ENCODE results near the gene ADSS1.

The ADSS1 gene

DNA sequence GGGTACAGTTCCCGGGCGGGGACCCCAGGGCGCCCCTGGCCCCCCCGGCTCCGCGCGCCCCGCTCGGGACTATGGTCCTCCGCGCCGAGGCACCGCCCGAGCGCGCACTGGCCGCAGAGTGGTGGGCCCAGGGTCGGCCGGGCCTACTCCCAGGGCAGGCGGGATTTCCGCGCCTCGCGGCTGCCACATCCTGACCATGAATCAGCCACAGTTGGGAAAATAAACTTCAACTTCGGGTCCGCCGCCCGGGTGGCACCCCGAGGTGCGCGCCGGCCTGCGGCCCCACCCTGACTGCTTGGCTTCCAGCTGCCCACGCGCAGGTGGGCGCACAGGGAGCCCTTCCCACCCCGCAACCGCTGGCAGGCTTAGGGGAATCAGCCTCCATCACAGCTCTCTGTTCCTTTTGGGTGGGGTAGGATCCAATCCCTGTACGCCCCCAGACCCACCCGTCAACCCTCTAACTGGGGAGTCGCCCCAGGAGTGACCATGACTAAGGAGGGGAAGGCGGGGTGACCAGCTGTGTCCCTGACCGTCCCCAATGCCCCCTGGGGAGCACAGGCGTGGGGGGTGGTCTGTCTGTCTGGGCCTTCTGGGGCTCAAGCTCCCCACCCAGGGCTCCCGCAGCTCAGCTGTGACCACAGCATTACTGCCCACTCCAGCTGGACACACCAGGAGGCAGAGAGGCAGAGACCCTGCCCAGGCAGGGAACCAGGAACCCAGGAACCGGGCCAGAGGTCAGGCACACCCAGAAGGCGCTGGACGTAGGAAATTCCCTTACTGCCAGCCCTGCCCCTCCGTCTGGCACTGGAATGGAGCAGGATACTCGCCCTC is 33.9 kb upstream of the ADSS1 start:
- no peaks in the 10 kb centered on the region for H3K27me3 ChIP-seq (replicated peaks)
- TF ChIP-seq, protein P1, sequence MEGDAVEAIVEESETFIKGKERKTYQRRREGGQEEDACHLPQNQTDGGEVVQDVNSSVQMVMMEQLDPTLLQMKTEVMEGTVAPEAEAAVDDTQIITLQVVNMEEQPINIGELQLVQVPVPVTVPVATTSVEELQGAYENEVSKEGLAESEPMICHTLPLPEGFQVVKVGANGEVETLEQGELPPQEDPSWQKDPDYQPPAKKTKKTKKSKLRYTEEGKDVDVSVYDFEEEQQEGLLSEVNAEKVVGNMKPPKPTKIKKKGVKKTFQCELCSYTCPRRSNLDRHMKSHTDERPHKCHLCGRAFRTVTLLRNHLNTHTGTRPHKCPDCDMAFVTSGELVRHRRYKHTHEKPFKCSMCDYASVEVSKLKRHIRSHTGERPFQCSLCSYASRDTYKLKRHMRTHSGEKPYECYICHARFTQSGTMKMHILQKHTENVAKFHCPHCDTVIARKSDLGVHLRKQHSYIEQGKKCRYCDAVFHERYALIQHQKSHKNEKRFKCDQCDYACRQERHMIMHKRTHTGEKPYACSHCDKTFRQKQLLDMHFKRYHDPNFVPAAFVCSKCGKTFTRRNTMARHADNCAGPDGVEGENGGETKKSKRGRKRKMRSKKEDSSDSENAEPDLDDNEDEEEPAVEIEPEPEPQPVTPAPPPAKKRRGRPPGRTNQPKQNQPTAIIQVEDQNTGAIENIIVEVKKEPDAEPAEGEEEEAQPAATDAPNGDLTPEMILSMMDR (IDR thresholded peaks at IDR 0.05; ENCODE audit: low read depth, low read length, missing control alignments), result no peak
- peak overlapping the region; percentile 42 for H3K27ac ChIP-seq
- peak overlapping the region; percentile 88 for H3K4me3 ChIP-seq (ENCODE audit: low read depth, low read length)
- no peak for DNase-seq
- H3K36me3 ChIP-seq (replicated peaks), result peaks cover 2% of the 10 kb centered on the region
- in situ Hi-C loops (cut with HindIII; ENCODE audit: low pct_ligation_motif_present, low sequenced_read_pairs), result no loop called here

DNA sequence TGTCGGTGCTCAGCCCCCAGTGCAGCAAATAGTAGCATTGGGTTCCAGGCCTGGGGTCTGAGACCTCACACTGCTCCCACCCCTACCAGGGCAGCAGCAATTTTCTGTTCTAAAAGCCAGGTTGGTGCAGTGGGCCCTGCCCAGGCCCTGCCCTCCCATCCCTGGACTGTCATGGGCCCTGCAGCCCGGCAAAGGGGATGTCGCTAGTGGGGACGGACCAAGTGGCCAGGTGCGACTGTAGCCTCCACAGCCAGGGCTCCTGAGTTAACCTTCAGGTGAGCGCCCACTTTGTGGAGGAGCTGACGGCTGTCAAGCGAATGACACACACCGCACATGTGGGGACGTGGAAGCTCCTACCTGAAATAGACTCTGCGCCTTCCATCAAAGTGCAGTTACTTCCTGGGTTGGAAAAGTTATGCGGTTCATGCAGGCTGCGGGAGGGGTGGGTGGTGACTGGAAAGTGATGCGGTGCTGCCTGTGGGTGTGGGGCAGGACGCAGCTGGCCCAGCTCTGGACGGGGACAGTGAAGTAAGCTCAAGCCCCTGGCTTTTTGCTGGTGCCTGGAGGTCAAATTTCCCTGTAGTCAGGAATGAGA is 33.1 kb upstream of the ADSS1 start:
- peaks cover 3% of the 10 kb centered on the region for H3K36me3 ChIP-seq (replicated peaks)
- no peak for DNase-seq
- peak overlapping the region; percentile 88 for H3K4me3 ChIP-seq (ENCODE audit: low read depth, low read length)
- TF ChIP-seq, protein P1 (IDR thresholded peaks at IDR 0.05; ENCODE audit: low read depth, low read length, missing control alignments), result no peak
- H3K27me3 ChIP-seq (replicated peaks), result no peaks in the 10 kb centered on the region
- in situ Hi-C loops (cut with HindIII; ENCODE audit: low pct_ligation_motif_present, low sequenced_read_pairs), result no loop called here
- no peak overlapping the region for H3K27ac ChIP-seq

DNA sequence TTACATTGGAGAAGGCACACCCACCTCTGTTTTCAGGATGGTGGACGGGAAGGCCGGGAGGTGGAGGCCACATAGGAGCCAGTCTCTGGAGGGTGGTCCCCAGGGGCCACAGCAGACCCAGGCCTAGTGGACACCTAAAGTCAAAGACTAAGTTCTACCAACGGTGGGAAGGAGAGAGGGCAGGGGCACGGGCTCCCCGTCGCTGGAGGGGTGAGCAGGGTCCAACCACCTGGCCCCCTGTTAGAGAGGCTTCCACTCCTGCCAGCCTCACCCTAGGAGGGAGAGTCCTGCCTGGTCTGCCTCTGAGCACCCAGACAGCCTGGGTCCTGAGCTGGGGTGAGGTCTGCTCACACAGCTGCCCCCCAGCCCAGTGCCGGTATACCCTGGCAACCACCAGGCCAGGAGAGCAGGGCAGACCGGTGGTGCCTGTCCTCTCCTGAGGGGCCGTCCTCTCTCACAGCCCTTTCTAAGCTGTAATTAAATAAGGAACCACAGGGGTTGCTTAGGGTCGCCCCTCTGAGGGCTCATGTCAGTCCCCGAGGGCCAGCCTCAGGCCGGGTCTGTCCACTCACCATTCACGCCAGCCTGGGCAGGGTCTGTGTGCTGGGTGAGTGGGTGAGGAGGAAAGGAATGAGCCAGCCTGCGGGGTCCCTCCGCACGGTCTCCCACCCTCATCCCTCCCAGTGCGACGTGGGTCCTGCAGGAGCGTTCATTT is 32.3 kb upstream of the ADSS1 start:
- H3K4me3 ChIP-seq (ENCODE audit: low read depth, low read length), result peak overlapping the region; percentile 88
- TF ChIP-seq, protein P1 (IDR thresholded peaks at IDR 0.05; ENCODE audit: low read depth, low read length, missing control alignments), result no peak
- no peaks in the 10 kb centered on the region for H3K27me3 ChIP-seq (replicated peaks)
- H3K27ac ChIP-seq, result no peak overlapping the region
- in situ Hi-C loops (cut with HindIII; ENCODE audit: low pct_ligation_motif_present, low sequenced_read_pairs), result no loop called here
- no peak for DNase-seq
- H3K36me3 ChIP-seq (replicated peaks), result peaks cover 7% of the 10 kb centered on the region

DNA sequence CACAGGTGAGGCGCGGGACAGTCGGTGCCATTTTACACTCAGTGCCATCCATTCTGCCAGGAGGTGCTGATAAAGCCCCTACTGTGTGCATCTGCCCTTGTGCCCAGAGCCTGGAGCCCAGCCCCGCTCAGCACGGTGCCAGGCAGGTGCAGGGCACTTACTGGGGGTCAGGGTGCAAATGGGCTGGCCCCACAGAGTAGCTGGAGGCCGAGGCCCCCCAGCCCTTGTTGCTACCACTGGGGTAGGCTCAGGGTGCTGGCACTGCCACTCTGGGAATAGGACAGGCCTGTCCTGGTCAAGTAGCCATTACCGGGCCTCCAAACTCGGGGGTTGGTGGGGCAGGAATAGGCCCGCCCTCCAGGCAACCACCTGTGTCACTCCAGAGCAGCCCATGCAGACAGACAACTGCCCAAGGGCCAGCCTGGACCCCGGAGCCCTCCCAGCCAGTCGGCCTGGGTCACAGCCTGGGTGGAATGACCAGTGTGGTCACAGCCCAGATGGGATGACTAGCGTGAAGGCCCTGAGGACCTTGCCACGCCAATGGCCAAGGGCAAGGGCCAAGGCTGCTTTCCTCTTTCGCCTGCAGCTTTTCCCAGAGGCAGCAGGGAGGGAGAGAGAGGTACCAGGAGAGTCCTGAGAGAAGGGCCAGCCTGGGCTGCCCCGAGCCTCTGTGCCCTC is 31.6 kb upstream of the ADSS1 start:
- Histone ChIP-seq H3K27ac (no peak overlapping the region), H3K36me3 (replicated peaks) (peaks cover 7% of the 10 kb centered on the region), H3K4me3 (ENCODE audit: low read depth, low read length) (no peak overlapping the region), H3K27me3 (replicated peaks) (no peaks in the 10 kb centered on the region)
- in situ Hi-C loops (cut with HindIII; ENCODE audit: low pct_ligation_motif_present, low sequenced_read_pairs), result no loop called here
- TF ChIP-seq, protein P1 (IDR thresholded peaks at IDR 0.05; ENCODE audit: low read depth, low read length, missing control alignments), result no peak
- DNase-seq, result no peak

- no peak overlapping the region for H3K4me3 ChIP-seq (ENCODE audit: low read depth, low read length)
- no peak for DNase-seq
- in situ Hi-C loops (cut with HindIII; ENCODE audit: low pct_ligation_motif_present, low sequenced_read_pairs), result no loop called here
Observed at GRCh38 chr14:104692939-104693315, 31.1 kb upstream of the ADSS1 start.

More at GRCh38 chr14:104692939-104693315, 31.1 kb upstream of the ADSS1 start:
- H3K36me3 ChIP-seq (replicated peaks), result peaks cover 7% of the 10 kb centered on the region
- TF ChIP-seq, protein P1 (IDR thresholded peaks at IDR 0.05; ENCODE audit: low read depth, low read length, missing control alignments), result no peak
- no peaks in the 10 kb centered on the region for H3K27me3 ChIP-seq (replicated peaks)
- no peak overlapping the region for H3K27ac ChIP-seq
